Measurements from ENCODE around the gene SLC25A23. TPM values are rescaled to one million over a fixed set of nuclear protein-coding genes. Genes with fewer than 3 reads are reported as not detected.

The SLC25A23 gene
- total RNA-seq, 1 donor, result 22.8 TPM

DNA sequence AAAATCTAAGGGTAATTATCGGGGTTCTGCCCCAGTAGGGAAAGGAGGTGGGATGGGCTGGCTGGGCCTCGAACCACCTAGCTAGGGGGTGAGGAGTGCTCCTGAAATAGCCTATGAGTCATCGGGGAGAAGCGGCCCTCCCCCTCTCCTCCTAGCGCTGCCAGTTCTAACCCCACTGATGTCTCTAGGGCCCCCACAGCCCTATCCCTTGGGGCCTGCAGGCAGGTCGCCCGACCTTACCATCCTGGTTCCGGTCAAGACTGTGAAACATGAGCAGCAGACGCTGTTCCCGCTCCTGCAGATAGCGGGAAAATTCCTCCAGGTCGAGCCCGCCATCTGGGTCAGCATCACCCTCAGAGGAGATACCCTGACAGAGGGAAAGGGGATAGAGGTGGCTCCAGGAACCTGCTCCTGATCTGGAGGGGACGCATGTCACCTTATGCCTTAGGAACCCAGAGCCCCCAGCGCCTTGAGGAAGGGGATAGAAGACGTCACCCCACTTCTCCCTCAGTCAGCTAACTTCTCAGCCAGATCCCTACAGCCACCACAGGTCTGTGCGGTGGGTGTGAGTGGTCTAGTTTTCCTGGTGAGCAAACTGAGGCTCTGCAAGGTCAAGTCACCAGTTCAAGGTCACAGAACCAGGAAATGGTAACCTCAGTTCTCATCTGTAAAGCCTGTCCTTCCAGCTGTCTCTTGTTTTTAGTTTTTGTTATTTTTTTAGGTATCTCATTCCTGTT is 1.5 kb downstream of the SLC25A23 start:
- peaks cover 2% of the 10 kb centered on the region for H3K9me3 ChIP-seq (ENCODE audit: low read depth, low read length)
- DNase-seq (ENCODE audit: insufficient read length, low spot score, missing footprints), result peak; percentile 79
- H3K4me2 ChIP-seq (ENCODE audit: insufficient read depth, low read length), result no peak overlapping the region
- peaks cover 8% of the 10 kb centered on the region for H3K4me1 ChIP-seq (ENCODE audit: insufficient read depth, low read length)
- H2AFZ ChIP-seq (ENCODE audit: low read length), result no peak overlapping the region
- no peak overlapping the region for H3K4me3 ChIP-seq (ENCODE audit: insufficient read depth, low read length)
- TF ChIP-seq, protein P1, sequence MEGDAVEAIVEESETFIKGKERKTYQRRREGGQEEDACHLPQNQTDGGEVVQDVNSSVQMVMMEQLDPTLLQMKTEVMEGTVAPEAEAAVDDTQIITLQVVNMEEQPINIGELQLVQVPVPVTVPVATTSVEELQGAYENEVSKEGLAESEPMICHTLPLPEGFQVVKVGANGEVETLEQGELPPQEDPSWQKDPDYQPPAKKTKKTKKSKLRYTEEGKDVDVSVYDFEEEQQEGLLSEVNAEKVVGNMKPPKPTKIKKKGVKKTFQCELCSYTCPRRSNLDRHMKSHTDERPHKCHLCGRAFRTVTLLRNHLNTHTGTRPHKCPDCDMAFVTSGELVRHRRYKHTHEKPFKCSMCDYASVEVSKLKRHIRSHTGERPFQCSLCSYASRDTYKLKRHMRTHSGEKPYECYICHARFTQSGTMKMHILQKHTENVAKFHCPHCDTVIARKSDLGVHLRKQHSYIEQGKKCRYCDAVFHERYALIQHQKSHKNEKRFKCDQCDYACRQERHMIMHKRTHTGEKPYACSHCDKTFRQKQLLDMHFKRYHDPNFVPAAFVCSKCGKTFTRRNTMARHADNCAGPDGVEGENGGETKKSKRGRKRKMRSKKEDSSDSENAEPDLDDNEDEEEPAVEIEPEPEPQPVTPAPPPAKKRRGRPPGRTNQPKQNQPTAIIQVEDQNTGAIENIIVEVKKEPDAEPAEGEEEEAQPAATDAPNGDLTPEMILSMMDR (IDR thresholded peaks at IDR 0.05; ENCODE audit: extremely low read depth, low read depth, low read length), result no peak
- H3K27ac ChIP-seq (ENCODE audit: low read depth, low read length), result no peak overlapping the region
- H3K79me2 ChIP-seq (ENCODE audit: insufficient read depth, low read length), result no peaks in the 10 kb centered on the region
- H3K27me3 ChIP-seq (ENCODE audit: insufficient read depth, low read length), result no peaks in the 10 kb centered on the region
- peaks cover 2% of the 10 kb centered on the region for H3K36me3 ChIP-seq (ENCODE audit: insufficient read depth, low read length)
- H4K20me1 ChIP-seq (ENCODE audit: insufficient read depth, low read length), result no peaks in the 10 kb centered on the region

DNA sequence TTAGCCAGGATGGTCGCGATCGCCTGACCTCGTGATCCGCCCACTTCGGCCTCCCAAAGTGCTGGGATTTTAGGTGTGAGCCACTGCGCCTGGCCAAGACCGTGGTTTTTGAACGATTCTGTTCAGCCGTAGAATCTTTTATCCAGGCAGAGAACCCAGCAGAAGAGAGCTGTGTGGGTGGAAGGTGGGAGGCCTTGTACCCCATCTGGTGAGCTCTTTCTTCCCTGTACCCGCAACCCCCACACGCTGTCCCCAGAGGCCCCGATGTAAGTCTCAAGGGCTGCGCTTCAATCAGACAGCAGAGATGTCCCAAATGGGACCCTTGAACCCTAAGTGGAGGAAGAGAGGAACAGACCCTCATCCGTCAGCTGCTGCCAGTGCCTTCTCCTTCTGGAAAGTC is 3.7 kb downstream of the SLC25A23 start:
- peaks cover 2% of the 10 kb centered on the region for H3K9me3 ChIP-seq (ENCODE audit: low read depth, low read length)
- peak; percentile 13 for DNase-seq (ENCODE audit: insufficient read length, low spot score, missing footprints)
- peaks cover 2% of the 10 kb centered on the region for H3K36me3 ChIP-seq (ENCODE audit: insufficient read depth, low read length)
- H3K27ac ChIP-seq (ENCODE audit: low read depth, low read length), result no peak overlapping the region
- no peaks in the 10 kb centered on the region for H4K20me1 ChIP-seq (ENCODE audit: insufficient read depth, low read length)
- TF ChIP-seq, protein P1 (IDR thresholded peaks at IDR 0.05; ENCODE audit: extremely low read depth, low read depth, low read length), result no peak
- peaks cover 8% of the 10 kb centered on the region for H3K4me1 ChIP-seq (ENCODE audit: insufficient read depth, low read length)
- H3K4me2 ChIP-seq (ENCODE audit: insufficient read depth, low read length), result no peak overlapping the region
- no peaks in the 10 kb centered on the region for H3K79me2 ChIP-seq (ENCODE audit: insufficient read depth, low read length)
- no peaks in the 10 kb centered on the region for H3K27me3 ChIP-seq (ENCODE audit: insufficient read depth, low read length)
- H2AFZ ChIP-seq (ENCODE audit: low read length), result no peak overlapping the region
- H3K4me3 ChIP-seq (ENCODE audit: insufficient read depth, low read length), result no peak overlapping the region

DNA sequence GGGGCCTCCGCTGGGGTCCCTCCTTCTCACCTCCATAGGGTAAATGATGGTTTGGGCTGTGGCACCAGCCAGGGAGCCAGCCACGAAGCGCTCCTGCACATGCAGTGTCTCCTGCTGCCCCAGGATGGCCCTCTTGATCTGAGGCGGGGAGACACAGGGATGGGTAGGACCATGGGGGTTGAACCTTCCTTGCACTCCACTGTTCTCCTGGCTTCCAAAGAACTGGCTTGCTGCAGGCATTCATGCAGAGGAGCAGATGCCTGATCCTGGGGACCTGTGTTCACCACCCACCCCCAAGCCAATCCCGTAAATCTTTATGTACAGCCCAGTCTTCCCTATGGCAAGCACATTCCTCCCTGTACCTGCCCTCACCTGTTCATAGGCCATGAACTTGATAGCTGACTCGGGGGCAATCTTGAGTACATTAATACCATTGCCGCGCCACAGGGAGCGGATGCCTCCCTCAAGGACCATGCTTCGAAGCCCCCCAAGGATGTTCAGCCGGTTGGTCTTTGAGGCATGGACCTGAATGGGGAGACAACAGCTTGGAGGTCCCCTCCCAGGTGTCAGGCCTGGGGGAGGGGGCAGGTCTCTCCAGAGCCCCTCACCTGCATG is 5.5 kb downstream of the SLC25A23 start:
- H4K20me1 ChIP-seq (ENCODE audit: insufficient read depth, low read length), result no peaks in the 10 kb centered on the region
- no peak overlapping the region for H3K27ac ChIP-seq (ENCODE audit: low read depth, low read length)
- no peaks in the 10 kb centered on the region for H3K27me3 ChIP-seq (ENCODE audit: insufficient read depth, low read length)
- H3K4me2 ChIP-seq (ENCODE audit: insufficient read depth, low read length), result no peak overlapping the region
- TF ChIP-seq, protein P1 (IDR thresholded peaks at IDR 0.05; ENCODE audit: extremely low read depth, low read depth, low read length), result no peak
- H3K4me3 ChIP-seq (ENCODE audit: insufficient read depth, low read length), result no peak overlapping the region
- H3K36me3 ChIP-seq (ENCODE audit: insufficient read depth, low read length), result peaks cover 2% of the 10 kb centered on the region
- H3K4me1 ChIP-seq (ENCODE audit: insufficient read depth, low read length), result no peaks in the 10 kb centered on the region
- peak; percentile 38 for DNase-seq (ENCODE audit: insufficient read length, low spot score, missing footprints)
- peaks cover 2% of the 10 kb centered on the region for H3K9me3 ChIP-seq (ENCODE audit: low read depth, low read length)
- no peaks in the 10 kb centered on the region for H3K79me2 ChIP-seq (ENCODE audit: insufficient read depth, low read length)
- no peak overlapping the region for H2AFZ ChIP-seq (ENCODE audit: low read length)

DNA sequence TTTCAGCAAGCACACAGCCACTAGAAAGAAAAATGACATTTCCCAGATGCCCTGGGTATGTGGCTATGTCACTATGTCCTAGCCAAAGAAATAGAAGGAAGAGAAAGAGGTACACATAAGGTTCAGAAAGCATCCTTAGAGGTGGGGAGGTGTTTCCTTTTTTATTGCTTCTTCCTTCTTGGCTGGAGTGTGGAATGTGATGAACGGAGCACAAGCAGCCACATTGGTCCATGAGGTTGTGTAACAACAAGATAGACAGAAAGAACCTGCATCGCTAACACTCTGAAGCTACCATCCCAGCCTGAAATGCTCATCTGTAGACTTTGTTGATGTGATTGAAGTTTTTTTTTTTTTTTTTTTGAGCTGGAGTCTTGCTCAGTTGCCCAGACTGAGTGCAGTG is 6.7 kb downstream of the SLC25A23 start:
- H2AFZ ChIP-seq (ENCODE audit: low read length), result no peak overlapping the region
- H3K27me3 ChIP-seq (ENCODE audit: insufficient read depth, low read length), result no peaks in the 10 kb centered on the region
- peak; percentile 44 for DNase-seq (ENCODE audit: insufficient read length, low spot score, missing footprints)
- no peaks in the 10 kb centered on the region for H4K20me1 ChIP-seq (ENCODE audit: insufficient read depth, low read length)
- H3K4me2 ChIP-seq (ENCODE audit: insufficient read depth, low read length), result no peak overlapping the region
- no peaks in the 10 kb centered on the region for H3K4me1 ChIP-seq (ENCODE audit: insufficient read depth, low read length)
- no peak overlapping the region for H3K4me3 ChIP-seq (ENCODE audit: insufficient read depth, low read length)
- peaks cover 2% of the 10 kb centered on the region for H3K9me3 ChIP-seq (ENCODE audit: low read depth, low read length)
- H3K79me2 ChIP-seq (ENCODE audit: insufficient read depth, low read length), result no peaks in the 10 kb centered on the region
- H3K36me3 ChIP-seq (ENCODE audit: insufficient read depth, low read length), result peaks cover 2% of the 10 kb centered on the region
- TF ChIP-seq, protein P1 (IDR thresholded peaks at IDR 0.05; ENCODE audit: extremely low read depth, low read depth, low read length), result no peak
- no peak overlapping the region for H3K27ac ChIP-seq (ENCODE audit: low read depth, low read length)

Data from osteoblast (primary cell).